LNCaP clone FGC (cell line): ENCODE measurements around the gene GALNT10.

ENCODE experiments used
- DNase-seq: peaks from one replicate; pipeline ENCODE4 v3.0.0-alpha.2; 2011; ENCODE audit warnings: low read depth
- H3K4me3 ChIP-seq: 2 replicates; pipeline ENCODE4 v1.5.1; 2011; ENCODE audit warnings: mild to moderate bottlenecking, low read depth, low read length, control low read depth
- TF ChIP-seq, protein P1 (sequence below): IDR thresholded peaks from 2 replicates; pipeline ENCODE4 v1.5.1; 2012; ENCODE audit warnings: mild to moderate bottlenecking; ENCODE audit not compliant: control insufficient read depth, insufficient read depth; ENCODE audit errors: extremely low read depth

Gene GALNT10

DNA sequence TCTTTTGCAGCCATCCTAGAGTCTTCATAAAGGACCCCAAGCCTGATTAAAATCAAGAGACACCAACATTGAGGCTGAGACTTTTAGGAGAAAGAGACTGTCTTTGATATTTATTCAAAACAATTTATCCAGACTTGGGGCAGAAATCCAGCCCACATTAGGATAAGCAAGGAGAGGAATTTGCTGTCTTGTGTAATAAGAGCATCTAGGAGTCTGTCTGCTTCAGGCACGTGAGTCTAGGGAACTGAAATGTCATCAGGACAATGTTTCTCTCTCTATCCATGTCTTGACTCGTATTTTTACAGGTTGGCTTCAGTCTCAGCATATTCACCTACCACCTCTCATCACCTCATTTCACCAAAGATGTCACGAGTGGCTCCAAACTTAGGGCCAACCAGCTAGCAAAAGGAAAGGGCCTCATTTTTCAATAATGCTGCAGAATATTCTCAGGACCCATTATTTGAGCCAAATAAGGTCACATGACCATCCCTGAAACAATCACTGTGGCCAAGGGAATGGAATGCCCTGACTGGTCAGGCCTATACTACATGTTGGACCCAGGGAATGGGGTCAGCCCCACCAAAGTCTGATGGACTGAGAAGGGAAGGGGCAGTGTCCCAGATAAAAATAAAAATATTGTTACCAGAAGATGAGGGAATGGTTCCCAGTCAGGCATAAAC lies 184.9 kb downstream of the GALNT10 start:
- TF ChIP-seq, protein P1, sequence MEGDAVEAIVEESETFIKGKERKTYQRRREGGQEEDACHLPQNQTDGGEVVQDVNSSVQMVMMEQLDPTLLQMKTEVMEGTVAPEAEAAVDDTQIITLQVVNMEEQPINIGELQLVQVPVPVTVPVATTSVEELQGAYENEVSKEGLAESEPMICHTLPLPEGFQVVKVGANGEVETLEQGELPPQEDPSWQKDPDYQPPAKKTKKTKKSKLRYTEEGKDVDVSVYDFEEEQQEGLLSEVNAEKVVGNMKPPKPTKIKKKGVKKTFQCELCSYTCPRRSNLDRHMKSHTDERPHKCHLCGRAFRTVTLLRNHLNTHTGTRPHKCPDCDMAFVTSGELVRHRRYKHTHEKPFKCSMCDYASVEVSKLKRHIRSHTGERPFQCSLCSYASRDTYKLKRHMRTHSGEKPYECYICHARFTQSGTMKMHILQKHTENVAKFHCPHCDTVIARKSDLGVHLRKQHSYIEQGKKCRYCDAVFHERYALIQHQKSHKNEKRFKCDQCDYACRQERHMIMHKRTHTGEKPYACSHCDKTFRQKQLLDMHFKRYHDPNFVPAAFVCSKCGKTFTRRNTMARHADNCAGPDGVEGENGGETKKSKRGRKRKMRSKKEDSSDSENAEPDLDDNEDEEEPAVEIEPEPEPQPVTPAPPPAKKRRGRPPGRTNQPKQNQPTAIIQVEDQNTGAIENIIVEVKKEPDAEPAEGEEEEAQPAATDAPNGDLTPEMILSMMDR = no peak
- DNase-seq = no peak
- H3K4me3 ChIP-seq = no peak overlapping the region

DNA sequence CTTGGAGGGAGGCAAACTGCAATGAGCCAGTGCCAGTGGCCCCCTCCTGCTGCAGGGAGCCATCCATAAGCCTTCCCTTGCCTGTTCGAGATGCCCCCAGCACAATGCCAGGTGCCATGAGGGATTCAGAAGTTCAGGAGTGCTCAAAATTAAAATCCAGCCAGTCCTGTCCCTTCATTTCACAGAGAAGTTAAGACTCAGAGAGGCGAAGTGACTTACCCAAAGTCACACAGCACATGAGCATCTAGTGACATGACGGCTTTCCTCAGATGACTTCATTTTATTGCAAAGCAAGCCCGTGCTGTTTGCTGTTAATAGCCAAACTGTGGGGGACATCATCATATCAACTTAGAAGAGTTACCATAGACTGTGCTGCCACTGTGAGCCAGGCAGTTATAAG lies 185.9 kb downstream of the GALNT10 start:
- DNase-seq = no peak
- no peak overlapping the region for H3K4me3 ChIP-seq
- TF ChIP-seq, protein P1 = no peak

DNA sequence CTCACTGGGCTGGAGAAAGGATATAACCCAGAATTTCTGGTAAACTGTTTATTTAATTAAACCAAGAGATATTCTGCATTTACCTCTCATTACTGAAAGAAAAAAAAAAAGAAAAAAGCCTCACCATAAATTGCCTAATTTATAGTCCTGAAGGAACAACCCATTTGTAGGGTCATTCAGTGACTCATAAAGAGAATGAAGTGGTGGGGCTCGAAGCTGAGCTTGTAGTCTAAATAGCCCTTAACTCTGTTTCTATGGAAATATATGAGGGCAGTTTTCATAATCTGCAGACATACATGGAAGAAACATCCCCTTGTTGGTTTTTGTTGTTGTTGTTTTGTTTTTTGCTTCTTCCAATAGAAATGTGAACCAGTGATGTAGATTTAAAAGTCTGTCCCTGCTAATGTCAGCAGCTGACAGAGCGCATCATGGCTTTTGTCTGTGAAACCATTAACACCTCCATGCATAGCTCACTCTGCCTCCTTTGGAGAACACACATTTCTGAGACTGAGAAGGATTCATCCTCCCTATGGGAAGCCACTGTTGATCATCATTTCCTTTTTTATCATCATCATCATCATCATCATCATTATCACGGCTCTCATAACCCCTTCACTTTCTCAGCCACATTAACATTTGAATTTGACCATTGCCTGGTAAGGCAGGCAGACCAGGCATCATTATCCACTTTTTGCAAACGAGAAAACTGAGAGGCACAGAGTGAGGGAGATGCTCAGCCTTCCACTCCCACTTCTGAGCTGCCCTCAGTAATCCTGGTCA lies 187.4 kb downstream of the GALNT10 start:
- DNase-seq = no peak
- H3K4me3 ChIP-seq = no peak overlapping the region
- TF ChIP-seq, protein P1 = no peak

DNA sequence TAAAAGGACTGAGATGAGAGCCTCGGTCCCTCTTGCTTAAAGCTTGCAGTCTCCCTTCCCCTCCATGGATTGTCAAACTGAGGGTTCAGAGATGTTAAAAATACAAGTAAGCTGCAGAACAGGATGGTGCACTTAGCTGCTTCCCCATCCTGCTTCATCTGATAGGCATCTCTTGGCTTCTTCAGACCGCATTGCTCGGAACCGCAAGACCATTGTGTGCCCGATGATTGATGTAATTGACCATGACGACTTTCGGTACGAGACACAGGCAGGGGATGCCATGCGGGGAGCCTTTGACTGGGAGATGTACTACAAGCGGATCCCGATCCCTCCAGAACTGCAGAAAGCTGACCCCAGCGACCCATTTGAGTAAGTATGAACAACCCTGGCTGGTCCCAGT lies 189.7 kb downstream of the GALNT10 start:
- no peak overlapping the region for H3K4me3 ChIP-seq
- TF ChIP-seq, protein P1 = no peak
- no peak for DNase-seq

DNA sequence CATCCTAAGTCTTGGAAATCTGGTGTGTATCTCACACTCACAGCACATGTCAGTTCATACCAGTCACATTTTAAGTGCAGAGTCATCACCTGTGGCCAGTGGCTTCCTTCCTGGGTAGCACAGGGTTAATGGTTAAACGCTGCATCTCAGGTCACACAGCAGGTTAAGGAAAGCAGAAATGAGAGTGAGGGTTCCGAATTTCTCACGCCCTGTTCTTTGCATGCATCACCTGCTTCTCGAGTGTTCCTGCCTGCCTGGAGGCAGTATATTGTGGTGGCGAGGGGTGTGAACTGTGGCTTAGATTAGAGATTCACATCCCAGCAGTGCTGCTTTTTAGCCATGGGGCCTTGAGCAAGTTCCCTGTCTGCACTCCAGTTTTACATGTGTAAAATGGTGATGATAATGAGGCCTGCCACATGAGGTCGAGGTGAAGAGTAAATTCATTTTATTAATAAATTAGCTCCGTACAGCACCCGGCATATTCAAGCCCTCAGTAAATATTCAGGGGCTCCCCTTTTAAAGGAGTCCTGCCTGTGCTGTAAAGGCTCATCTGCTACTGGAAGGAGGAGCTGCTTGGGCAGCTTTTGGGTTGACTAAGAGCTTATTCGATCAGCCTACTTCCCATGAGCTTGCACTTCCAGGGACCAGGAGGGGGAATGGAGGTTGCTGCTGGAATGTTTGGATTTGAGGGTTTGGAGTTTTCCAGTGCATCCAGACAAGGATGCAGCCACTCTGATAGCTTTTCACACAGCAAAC lies 194.1 kb downstream of the GALNT10 start:
- TF ChIP-seq, protein P1 = no peak
- H3K4me3 ChIP-seq = no peak overlapping the region
- DNase-seq = no peak

DNA sequence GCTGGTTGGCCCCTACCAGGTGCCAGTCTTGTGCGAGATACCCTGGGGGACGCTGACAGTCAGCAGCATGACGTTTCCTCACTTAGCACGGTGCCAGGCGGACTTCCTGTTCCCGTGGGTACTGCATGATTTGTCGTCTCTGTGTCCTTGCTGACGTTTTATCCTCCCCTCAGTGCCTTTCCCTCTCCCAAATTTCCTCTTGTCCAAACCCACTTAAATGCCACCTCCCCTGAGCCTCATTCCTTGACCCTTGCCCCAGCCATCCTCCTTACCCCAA lies 194.6 kb downstream of the GALNT10 start:
- H3K4me3 ChIP-seq = no peak overlapping the region
- TF ChIP-seq, protein P1 = no peak
- no peak for DNase-seq
